HG03045 (cell line): ENCODE results near the gene TTBK2.
"Not testable (repeated sequence)": the region's sequence is repeated elsewhere in the genome, so short reads cannot be mapped to it uniquely, and the experiment has no call there.

Experiments
- ATAC-seq: cut with Tn5 transposase; IDR thresholded peaks from one replicate; pipeline ENCODE4 v1.9.1; 2021; ENCODE audit warnings: mild to moderate bottlenecking, moderate library complexity; ENCODE audit not compliant: unreplicated experiment

The TTBK2 gene

DNA sequence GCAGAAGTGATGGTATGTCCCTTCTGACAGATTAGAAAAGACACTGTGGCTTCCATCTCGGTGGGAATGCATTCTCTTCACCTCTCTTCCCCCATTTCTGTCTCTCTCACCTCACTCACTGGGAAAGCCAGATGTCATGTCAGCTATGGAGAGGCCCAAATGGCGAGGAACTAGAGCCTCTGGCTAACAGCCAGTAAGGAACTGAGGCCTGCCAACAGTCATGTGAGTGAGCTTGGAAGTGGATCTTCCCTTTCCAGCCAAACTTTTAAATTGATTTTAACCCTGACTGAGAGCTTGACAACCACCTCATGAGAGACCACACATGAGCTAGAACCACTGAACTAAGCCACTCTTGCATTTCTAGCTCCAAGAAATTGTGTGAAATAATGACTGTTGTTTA lies 148.4 kb downstream of the TTBK2 start:
- ATAC-seq: no peak

DNA sequence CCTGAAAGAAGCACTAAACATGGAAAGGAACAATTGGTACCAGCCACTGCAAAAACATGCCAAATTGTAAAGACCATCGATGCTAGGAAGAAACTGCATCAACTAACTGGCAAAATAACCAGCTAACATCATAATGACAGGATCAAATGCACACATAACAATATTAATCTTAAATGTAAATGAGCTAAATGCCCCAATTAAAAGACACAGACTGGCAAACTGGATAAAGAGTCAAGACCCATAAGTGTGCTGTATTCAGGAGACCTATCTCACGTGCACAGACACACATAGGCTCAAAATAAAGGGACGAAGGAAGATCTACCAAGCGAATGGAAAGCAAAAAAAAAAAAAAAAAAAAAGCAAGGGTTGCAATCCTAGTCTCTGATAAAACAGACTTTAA lies 154.5 kb downstream of the TTBK2 start:
- not testable (repeated sequence) for ATAC-seq

- not testable (repeated sequence) for ATAC-seq
Observed at GRCh38 chr15:42764154-42764731, 156.3 kb downstream of the TTBK2 start.

DNA sequence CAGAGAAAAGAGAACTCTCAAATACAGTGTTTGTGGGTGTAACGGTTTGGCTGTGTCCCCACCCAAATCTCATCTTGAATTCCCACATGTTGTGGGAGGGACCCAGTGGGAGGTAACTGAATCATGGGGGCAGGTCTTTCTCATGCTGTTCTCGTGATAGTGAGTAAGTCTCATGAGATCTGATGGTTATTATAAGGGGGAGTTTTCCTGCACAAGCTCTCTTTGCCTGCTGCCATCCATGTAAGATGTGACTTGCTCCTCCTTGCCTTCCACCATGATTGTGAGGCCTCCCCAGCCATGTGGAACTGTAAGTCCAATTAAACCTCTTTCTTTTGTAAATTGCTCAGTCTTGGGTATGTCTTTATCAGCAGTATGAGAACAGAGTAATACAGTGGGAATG lies 158.8 kb downstream of the TTBK2 start:
- ATAC-seq: not testable (repeated sequence)

DNA sequence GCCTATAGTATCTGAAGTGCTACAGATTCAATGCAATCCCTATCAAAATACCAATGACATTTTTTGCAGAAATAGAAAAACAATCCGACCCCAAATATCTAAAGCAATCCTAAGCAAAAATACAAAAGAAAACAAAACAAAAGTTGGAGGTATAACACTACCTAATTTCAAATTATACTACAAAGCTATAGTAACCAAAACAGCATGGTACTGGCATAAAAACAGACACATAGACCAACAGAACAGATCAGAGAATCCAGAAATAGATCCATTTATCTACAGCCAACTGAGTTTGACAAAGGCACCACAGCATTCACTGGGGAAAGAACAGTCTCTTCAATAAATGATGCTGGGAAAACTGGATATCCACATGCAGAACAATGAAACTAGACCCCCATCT lies 159.8 kb downstream of the TTBK2 start:
- ATAC-seq: no peak

- no peak for ATAC-seq
Observed at GRCh38 chr15:42759093-42759492, 161.5 kb downstream of the TTBK2 start.

DNA sequence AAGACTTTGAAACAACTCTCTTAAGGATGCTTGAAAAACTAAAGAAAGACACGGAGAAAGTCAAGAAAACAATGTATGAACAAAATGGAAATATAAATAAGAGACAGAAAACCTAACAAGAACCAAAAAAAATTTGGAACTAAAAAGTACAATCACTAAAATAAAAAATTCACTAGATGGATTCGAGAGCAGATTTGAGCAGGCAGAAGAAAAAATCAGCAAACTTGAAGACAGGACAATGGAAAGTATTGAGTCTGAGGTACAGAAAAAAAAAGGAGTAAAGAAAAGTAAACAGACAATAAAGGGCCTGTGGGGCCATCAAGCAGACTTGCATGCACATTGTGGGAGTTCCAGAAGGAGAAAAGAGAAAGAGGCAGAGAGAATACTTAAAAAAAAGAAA lies 170.3 kb downstream of the TTBK2 start:
- no peak for ATAC-seq

- no peak for ATAC-seq
Observed at GRCh38 chr15:42749266-42749665, 171.3 kb downstream of the TTBK2 start.

DNA sequence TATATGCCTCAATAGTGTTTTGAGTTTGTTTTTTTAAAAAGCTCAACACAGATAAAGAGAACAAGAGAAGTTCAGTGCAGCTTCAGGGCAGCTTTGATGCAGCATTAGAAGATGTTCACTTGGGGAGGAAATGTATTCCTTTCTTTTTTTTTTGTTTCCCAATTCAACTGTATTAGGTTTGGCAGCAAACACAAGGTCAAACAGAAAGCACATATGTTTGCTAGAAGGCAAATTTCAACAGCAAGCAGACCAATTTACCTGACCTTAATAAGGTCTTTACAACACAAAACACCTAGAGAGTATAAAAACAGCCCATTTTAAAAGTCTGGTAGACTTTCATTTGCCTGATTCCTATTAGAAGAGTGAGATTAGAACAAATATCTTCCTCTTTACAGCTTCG lies 176.4 kb downstream of the TTBK2 start:
- no peak for ATAC-seq

GRCh38 chr15:42742149-42742548 lies 178.4 kb downstream of the TTBK2 start:
- ATAC-seq: no peak

DNA sequence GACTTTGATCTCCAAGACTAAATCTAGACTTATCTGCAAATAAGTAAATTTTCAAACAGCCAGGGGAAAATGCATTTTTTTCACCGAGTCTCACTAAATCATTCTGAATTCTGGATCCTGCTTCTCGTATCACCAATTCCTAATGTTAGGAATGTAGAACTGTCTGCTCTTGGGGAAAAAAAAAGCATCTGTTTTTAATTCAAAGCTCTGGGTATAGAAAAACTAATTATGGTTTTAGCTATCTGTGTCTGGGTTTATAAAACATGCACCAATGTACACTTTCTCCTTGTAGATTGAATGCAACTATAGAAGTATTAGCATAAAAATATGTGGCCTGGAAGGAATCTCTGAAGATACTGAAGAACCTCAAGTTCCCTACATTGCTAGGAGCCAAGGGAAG lies 178.9 kb downstream of the TTBK2 start:
- no peak for ATAC-seq

- ATAC-seq: no peak
Observed at GRCh38 chr15:42737529-42738328, 182.8 kb downstream of the TTBK2 start.

GRCh38 chr15:42736793-42737528 lies 183.6 kb downstream of the TTBK2 start, which contains the start of gene CDAN1:
Gene CDAN1, minus strand, starts transcription at chr15:42737128. Its CDS starts 26 bp downstream, at chr15:42737102.
- ATAC-seq: peak; percentile 80

DNA sequence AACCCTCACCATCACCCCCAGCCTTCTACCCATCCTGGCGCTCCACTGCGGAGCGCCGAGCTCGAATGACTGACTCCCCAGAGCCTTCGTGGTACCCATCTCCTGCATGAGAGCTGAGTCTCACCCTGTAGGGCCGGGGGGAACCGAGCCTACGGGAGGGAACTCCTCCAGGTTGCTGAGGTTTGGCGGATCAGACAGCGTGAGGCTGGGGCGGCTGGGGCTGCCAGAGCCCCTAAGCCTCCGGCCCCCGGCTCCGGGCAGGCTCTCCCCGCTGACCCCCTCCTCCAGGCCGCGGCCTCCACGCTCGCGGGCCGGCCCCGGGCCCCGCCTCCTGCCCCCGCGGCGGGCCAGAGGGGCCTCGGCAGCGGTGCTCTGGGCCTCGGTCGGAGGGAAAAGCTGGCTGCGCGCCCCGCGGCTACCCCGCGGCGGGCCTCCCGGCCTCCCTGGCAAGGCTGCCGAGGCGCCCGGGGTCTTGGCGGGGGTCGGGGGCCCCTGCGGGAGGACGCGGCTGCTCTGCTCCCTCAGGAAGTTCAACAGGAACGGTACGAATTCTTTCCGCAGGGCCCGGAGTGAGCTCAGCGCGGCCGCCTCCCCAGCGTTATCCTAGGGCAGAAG lies 184.3 kb downstream of the TTBK2 start:
- ATAC-seq: peak; percentile 41

DNA sequence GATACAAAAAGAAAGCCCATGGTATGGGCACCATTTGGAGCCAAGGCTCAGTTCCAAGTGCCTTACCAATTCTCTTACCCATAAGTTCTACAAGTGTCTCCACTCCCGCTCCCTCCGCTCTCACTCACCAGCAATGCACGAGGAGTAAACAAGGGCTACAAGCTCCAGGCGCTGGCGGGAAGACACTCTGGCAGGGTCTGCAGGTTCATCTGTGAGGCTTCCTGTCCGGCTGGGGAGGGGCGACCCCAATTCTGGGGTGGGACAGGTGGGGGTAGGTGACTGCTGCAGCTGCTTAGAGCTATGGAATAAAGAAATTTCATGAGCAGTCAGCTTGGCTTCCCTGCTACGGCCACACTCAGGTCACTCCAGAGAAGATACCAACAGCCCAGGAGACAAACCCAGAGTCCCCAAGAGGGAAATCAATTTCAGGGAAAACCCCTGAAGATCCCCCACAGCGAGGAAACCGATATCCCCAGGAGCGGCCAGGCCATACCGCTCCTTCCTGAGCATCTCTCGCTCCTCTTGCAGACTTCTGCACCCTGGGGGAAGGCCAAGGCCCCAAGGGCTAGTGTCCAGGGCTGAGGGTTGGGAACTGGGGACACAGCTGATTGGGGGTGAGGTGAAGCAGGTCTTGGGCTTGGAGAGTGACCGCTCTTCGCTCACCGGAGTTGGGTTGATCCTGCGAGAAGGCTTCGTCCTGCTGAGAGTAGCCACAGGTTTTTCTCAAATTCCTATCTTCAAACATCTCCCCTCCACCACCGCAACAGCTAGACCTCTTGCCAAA lies 185.0 kb downstream of the TTBK2 start:
- no peak for ATAC-seq

DNA sequence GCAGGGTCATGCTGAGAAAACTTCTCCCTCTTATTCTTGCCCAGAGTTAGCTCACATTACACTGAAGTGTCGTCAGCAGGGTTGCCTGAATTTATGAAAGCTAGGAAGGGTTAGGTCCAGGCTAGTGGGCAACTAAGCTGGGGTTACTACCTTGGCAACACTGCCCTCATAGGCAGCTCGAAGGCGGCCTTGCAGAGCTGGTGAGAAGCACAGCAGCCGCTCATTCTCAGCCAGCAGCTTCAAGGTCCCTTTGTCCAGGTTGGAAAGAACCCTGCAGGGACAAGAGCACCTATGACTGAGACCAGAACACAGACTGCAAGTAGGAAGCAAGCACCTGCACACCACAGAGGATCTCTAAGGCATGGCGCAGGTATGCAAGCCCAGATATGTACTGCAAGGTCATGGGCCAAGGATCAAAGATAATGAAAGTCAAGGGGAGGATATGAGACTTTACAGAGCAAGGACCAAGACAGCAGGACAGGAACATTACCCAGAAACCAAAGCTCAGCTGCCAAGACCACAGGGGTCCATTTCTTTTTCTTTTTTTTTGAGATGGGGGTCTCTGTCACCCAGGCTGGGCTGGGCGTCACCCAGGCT lies 186.4 kb downstream of the TTBK2 start:
- no peak for ATAC-seq

DNA sequence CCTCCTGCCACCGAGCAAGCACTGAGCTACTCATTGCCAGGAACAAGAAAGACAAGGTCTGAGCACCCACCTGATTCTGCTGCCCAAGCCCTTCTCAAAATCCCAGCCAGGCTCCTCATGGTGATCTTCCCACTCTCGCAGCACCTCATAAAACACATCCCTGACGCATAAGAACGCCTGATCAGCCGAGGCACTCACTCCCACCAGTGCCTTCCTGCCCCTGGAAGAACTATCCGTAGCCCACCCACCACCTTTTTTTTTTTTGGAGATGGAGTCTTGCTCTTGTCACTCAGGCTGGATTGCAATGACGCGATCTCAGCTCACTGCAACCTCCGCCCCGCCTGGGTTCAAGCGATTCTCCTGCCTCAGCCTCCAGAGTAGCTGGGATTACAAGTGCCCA lies 187.6 kb downstream of the TTBK2 start:
- no peak for ATAC-seq

DNA sequence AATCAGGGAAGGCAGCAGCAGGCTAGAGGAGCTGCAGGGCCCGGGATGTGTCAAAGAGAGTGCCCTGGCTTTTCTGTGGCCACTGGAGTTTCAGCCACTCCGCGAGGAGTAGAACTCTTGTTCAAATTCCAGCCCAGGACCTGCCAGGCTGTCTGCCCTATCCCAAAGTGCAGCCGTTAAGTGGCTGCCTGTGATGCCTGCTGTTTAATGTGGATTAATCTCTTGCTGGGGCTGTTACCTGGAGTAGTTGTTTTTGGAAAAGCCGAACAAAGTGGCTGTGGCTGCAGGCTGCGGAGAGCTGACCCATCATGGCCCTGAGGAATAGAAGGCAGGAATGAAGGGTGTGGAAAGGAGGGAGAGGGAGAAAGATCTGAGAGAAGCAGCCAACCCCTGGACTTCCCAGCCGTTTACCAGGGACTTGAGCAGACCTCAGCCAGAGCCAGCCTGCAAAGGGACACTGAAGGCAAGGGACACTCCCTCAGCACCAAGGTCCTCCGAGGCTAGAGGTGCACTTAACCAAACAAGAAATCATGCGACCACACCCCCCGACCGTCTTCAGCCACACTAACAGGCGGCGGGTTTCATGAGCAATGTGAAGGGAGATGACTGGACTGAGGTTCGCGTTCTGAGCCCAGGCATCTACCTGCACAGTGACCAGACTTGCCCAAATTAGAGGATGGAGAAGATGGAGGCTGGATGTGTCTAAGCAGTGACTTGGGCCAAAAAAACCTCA lies 188.3 kb downstream of the TTBK2 start:
- ATAC-seq: no peak

DNA sequence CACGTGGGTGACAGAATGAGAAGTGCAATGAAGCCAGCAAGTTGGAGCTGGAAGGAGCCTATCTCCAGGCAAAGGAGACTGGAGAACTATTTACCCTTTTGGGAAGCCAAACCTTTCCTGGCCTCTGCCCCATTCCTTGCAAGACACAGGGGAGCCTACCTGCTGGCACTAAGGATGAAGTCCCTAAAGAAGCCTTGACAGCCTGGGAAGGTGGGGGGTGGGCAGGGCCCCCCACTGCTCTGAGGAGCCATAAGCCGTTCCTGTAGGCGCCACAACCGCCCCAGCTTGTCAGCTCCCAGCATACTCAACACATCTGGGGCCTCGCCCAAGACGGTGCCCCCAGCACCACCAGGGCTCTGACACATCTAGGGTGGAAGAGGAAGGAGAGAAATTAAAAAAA lies 189.1 kb downstream of the TTBK2 start:
- ATAC-seq: no peak

DNA sequence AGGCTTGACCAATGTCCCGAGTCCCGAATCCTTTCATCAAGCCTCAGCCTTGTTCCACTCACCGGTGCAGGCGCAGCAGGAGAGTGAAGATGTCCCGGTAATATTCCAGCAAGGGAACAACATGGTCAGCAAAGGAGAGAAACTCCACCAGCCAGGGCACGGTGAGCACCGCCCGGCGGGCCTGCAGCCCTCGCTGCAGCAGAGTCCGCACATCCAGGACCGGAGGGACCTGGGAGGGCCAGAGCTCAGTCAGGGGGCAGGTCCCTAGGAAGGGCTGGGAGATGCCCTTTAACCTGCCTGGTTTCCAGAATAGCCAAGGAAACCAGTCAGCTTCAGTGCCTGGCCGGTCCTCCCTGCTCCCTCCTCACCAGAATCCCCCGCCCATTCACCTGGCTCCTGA lies 190.0 kb downstream of the TTBK2 start:
- ATAC-seq: no peak
